GM19455 (cell line): ENCODE data around the gene MAP3K5.

Experiments
- ATAC-seq: cut with Tn5 transposase; IDR thresholded peaks from one replicate; pipeline ENCODE4 v1.9.1; 2021; ENCODE audit not compliant: unreplicated experiment

MAP3K5 gene

DNA sequence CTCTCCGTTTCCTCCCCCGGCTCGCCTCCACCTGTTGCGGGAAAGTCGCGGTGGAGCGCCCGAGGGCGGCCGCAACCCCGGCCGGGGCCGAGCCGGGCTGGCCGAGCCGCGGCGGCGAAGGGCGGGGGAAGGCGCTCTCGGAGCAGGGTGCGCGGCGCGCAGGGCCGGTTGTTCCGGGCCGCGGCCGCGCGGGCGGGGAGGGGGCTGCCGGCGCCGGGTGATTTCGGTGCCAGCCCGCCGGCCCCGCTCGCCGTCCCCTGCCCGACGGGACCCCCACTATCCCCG, 242.3 kb downstream of the MAP3K5 start:
- peak; percentile 68 for ATAC-seq

DNA sequence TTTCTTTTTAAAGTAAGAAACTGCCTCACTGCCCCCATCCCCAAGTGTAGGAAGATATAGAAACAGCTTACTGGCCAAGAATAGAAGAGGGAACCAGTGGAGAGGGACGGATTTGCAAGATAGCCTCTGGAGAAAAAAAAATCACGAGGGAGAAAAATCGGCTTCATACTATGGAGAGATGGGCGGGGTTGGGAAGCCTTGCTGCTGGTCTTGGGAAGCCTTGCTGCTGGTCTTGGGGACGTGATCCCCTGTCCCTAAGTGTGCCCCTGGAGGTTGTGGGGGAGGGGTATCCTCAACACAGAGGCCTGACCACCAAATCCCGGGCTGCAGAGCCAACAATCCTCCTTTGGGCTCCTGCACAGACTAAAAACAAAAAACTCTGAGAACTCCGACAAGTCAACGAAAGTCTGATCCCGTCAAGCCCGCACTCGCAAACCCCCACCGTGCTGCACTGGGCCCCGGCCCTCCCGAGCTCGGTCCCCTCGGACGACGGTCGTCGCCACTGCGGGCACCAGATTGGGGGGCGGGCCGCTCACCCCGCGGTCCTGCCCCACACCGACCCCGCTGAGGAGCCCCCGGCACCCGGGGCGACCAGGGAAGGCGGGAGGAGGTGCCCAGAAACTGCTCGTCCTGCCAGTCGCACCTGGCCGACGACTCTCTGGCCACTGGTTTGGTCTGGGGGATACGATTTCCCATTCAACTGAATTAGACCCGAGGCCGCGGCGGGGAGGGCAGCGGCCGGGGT, 242.8 kb downstream of the MAP3K5 start:
- peak; percentile 4 for ATAC-seq

DNA sequence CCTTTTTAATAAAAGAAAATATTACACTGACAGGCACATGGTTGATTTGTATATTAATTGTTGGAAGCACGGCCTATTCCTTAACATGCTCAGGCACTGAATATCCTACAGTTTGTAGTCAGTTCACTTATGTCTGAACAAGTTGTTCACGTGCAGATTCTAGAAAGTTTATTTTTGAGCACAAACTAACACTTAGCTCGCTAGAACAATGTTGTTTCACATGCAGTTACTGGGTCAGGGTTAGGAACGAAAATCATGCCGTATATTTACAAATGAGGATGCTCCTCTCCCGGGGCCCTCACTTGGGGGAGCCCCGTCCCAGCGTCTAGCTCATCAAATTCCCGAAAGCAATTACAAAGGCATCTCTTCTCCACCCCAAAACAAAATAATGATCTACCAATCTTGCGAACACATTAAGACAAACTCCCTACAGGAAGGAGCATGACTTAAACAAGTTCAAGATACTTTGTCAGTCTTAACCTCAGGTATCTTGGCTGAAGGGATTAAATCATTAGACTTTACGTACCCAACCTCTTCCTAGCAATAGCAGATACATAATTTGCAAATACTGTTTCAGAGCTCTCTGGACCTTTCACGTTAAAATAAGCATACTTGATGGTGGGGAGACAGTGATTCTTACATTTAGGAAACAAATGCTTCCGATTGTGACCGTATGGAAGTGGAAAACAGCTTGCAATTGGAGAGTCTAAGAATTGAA, 243.5 kb downstream of the MAP3K5 start:
- ATAC-seq, result no peak

DNA sequence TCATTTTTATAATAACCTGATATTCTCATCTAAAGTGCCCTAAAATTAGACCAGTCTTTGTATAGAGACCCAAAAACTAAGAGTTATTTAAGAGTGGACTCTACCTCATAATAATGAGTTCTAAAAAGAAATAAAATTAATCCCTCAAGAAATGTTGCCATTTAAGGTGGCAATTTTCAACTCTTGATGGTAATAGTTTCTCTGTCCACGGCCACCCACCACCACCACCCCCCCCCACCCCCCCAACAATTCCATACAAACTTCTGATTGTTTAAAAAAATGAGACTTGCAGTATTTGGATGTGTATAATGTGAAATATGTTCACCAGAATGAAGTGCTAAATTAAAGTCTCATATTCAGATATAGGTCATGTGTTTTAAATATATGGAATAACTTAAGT, 244.4 kb downstream of the MAP3K5 start:
- no peak for ATAC-seq

DNA sequence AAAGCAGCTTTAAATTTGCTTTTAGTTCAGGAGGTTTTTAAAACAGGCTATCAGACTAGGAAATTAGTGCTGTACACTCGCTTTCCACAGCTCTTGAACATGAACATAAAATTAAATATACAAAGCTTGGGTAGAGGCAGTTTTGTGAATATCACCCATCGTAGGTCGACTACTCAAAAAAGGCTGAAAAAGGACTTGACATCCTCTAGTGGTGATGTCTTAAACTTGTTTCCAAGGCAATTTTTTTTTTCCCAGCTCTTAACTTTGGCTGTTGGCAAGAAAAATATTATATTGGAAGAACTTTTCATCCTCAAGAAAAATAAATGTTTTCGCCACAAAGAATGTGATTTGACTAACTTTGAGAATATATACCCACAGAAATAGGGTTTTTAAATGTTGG, 244.9 kb downstream of the MAP3K5 start:
- ATAC-seq, result no peak

DNA sequence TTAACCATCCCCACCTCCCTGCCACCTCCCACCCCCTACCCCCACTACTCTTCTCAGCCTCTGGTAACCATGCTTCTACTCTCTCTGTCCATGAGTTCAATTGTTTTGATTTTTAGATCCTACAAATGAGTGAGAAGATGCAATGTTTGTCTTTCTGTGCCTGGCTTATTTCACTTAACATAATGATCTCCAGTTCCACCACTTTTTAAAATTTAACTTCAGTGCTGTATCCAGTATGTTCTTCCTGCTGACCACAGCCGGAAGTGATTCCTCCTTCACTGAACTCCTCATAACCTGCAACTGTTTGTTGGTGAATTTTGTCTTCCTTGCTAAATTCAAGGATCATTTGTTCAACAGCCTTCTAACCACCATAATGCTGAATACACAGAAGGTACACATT, 245.9 kb downstream of the MAP3K5 start:
- ATAC-seq, result no peak

DNA sequence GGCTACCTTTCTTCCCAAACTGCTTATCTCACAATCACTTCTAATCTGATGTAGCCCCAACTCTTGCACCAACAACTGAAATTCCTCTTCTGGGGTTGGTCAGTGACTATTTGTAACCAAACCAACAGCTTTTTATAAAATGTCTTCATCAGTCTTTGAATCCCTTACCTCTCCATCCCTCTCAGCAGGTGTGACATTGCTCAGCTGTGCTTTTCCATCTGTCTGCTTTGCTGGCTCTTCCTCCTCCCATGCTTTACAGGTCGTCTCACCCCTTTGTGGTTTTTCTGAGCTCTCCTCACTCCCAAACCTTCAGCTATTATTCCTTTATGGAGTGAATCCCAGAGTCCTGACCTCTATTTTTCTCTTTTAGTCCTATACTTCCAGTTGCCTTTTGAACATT, 248.0 kb downstream of the MAP3K5 start:
- no peak for ATAC-seq

DNA sequence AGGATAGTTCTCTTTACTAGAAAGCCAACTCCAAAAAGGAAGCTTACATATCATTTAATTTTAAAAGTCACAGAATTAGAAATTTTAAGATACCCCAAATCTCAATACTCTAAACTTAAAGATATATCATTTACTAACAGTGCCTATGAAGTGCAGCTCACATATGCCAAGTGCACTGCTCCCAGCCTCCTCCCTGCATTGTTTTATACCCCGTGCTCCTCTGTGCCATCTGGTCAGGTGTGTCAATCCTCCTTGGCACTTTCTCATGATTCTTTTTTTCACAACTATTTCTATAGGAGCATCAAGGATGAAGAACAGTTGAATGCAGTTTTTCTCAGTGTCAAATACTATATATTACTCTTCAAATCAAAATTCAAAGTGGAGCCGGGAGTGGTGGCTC, 250.9 kb downstream of the MAP3K5 start:
- no peak for ATAC-seq

DNA sequence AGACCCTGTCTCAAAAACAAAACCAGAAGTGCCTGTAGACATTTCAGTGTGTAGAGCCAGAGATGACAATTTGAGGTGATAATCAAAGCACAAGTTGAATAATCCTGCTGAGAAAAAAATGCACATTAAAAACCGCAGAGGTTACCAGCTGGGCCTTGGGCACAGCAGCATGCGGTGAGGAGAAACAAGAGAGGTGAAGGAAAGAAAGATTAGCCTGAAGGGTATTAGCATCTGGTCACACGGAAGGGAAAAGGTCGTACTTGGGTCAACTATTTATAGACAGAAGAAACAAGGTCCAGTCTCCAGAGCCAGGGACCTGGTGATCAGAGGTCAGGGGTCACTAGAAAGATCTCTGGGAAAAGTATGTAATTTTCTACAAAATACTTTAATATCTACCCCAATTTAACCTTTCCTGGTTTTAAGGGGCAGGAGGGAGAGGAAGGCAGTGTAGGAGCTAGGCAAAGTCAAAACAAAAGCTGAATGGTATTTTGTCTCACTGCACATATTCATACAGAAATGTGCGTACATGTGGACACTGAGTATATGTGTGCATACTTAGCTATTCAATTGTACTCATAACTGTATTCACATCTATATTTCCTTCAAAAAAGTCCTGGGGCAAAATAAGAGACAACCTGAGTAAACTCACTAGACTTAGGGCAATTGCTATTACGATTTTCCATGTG, 252.2 kb downstream of the MAP3K5 start:
- ATAC-seq, result no peak

DNA sequence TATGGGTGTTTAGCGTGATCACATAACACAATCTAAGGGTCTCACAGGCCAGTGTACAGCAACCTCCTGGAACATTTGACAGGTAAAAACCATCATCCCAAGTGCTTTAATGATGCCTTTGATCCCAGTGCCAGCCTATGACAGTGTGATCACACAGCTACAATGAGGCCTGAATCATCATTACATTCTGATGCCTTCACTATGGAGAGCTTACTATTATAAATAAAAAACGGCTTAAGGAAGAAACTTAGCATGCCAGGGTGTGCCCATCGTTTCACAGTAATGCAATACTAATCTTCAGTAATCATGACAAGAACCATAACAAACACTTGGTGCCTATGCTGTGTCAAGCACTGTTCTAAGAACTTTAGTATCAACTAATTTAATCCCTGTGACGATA, 253.4 kb downstream of the MAP3K5 start:
- no peak for ATAC-seq

DNA sequence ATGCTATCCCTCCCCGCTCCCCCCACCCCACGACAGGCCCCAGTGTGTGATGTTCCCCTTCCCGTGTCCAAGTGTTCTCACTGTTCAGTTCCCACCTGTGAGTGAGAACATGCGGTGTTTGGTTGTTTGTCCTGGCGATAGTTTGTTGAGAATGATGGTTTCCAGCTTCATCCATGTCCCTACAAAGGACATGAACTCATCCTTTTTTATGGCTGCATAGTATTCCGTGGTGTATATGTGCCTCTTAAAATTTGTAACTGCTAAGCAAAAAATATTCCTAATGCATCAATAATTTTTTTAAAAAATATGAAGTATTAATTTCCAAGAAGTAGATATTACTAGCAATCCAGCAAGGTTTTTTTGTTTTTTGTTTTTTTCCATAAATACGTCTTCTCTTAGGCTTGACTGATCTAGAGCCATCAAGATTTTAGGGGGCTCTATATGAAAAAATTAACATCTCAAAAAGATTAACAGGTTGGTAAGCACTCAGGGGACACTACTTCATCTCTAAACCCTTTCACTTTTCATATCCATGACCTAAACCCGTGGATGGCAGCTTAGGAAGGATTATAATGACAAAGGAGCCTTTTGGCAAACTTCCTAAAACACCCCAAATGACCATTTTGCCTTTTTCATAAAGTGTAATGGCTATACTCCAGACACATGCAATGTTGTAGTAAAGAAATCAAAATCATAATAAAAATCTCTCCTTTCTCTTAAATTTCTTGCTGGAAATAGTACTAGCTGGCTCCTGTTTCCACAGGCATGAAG, 256.2 kb downstream of the MAP3K5 start:
- no peak for ATAC-seq

DNA sequence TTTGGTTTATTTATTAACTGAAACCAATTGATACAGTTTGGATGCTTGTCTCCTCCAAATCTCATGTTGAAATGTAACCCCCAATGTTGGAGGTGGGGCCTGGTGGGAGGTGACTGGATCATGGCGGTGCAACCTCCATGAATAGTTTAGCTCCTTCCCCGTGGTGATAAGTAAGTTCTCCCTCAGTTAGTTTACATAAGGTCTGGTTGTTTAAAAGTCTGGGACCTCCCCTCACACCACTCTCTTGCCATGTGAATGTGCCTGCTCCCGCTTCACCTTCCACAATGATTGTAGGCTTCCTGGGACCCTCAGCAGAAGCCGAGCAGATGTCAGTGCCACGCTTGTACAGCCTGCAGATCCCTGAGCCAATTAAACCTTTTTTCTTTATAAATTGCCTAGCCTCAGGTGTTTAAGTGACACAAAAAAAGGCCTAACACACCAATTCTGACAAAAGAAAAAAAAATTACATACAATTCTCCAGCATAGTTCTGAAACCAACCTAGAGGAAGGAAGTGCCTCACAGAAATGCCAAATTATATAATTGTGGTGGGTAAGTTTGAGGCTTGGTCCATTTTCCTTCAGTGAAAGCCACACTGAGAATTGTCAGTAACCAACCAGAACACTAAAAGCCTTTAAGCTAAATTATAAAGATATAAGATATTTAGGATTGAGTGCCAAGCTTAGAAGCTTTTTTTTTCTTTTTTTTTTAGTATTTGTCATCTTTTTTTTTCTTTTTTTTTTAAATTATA, 257.1 kb downstream of the MAP3K5 start:
- no peak for ATAC-seq

DNA sequence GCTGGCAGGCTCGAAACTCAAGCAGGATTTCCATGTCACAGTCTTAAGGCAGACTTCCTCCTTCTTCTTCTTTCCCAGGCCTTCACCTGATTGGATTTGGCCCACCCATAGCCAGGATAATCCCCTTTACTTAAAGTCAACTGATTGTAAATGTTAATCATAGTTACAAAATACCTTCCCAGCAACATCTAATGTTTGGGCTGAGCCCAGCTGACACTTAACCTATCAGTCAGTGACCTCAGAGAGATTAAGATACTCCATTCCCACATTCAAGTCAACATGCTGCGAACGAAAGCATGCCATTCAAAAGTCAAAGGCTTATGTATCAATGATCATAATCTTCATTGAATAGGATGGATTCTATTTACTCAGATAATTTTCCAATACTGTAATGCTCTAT, 258.0 kb downstream of the MAP3K5 start:
- no peak for ATAC-seq

DNA sequence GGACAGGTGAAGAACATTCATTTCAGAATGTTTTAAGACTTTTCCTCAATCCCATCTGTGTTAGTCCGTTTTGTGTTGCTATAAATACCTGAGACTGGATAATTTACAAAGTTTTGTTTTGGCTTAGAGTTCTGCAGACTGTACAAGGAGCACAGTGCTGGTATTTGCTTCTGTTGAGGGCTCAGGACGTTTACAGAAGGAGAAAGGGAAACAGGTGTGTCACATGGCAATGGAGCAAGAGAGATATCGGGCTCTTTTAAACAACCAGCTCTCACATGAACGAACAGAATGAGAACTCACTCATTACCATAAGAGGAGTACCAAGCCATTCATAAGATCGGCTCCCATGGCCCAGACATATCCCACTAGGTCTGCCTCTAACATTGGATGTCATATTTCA, 258.8 kb downstream of the MAP3K5 start:
- no peak for ATAC-seq

DNA sequence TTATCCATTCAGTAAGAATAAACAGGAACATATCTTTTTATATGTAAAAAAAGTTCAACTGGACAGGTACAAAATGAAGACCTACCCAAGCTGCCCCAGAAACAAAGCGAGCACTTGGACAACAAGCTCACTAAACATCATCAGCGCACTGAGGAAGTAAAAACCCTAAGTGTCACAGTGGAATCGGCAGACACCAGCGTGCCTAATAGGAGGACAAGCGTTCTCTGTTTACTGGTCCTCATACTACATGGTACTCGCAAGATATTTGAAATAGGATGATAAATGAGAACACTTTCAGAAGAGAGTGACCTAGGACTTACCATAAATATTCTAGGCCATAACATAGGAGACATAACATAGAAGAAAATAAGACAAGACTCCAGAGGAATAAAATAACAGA, 260.2 kb downstream of the MAP3K5 start:
- no peak for ATAC-seq

DNA sequence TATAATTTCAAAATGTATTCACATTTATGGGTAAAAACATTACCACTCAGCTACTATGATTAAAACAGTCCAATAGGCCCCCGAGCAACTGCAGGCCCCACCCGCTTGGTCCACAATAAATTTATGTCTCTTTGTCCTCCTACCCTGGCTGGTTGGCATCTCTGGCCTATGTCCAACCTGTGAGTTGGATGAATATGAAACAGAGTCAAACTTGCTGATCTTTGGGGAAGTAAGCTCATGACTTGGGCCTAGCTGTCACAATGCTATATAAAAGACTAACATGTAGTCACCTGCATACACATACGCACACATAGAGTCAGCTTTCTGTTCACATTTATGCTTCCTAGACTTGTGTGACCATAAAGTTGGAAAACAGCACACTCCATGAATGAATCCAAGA, 262.6 kb downstream of the MAP3K5 start:
- ATAC-seq, result no peak

DNA sequence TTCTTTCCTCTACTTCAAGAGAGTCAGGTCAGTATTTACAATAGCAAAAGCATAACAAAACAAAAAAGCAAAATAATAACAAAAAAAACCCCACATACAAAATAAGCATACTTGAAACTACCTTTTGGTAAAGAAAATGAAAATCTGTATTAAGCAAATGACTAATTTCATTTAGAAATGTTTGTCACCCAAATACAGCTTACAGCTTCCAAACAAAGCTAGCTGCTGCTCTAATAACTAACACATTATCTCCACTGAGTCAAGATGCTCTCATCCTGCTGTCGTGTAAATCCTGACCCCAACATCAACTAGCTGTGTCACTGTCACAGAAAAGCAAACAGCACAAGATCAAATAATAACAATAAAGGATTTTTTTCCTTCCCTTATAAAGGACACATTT, 263.8 kb downstream of the MAP3K5 start:
- no peak for ATAC-seq

DNA sequence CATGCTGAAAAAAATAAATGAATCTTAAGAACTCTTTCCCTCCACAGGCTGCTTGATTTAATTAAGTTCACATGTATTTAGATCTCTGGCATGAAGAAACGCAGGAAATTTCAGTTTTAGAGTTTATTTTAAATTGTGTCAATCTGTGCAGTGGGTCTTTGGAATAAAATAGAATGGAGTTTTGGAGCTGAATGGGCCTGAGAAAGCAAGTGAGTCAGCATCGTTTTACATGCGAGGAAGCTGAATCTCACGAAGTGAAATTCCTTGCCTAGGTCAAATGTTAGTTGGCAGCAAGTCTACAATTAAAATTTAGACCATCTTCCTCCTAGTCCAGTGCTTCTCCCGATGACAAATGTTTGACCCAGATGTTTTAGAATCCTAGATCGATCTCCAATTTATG, 264.4 kb downstream of the MAP3K5 start:
- ATAC-seq, result no peak

DNA sequence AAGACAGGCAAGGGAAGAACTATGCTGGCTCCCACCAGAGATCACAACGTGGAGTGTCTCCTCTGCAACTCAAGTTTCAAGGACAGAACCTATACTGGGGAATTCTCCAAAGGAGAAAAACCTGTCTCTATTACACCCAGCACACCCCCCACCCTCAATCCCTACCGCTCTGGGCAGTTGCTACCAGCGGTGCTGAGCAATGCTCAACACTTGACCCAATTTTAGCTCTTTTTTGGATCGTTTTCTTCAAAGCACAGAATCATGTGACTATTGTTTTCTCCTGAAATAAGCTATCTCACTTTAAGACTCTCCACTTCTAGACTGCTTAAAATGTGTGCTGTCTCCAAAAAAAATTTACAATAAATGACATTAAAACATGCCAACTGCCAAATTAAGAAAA, 265.3 kb downstream of the MAP3K5 start:
- no peak for ATAC-seq

DNA sequence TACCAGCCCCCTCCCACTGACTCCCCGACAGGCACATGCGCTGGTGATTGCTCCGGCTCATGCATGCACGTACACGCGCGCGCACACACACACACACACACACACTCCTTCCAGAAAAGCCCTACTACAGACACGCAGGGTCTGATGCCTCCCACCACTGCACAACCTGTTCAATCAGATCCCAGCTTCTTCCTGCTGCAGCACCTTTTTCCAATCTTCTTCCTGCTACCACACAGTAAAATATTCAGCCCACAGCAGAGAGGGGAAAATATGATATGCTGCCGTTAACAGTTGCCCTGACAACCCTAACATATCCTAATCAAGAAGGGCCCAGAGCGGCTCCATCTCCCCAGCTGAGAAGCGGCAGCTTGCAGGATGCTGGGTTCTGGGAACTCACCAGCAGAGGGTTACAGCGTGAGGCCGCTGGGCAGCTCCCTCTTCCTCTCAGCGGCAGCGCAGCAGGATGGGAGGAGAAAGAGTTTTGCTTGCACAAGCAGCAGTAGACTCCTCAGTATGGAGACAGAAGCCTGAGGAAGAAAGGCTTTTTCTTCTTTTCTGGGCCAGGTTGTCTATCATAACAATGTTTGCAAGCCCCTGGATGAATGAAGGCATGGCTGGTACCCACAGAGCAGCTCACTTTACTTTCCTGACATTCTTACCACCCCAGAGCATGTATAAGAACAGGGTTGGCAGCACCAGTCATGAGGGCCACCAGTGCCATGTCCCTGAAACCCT, 265.9 kb downstream of the MAP3K5 start:
- no peak for ATAC-seq
